Caco-2 (cell line): ENCODE data around the gene CGNL1. TPM values are rescaled to one million over a fixed set of nuclear protein-coding genes. Genes with fewer than 3 reads are reported as not detected.

Experiments used
- BruUV-seq: library from RNA; stranded (reverse); fragments of 400-500 nt; replicated peaks from 2 replicates; lab custom pipeline; 2021; lab: Mats Ljungman, UMichigan
- CTCF ChIA-PET: fragments of 300-600 bp; sonication (Branson Sonifier 250); formaldehyde crosslinking; loops from one replicate; lab custom pipeline; 2022; ENCODE audit warnings: antibody characterized with exemption; lab: Charles Lee
- POLR2A ChIA-PET: fragments of 300-600 bp; sonication (Branson Sonifier 250); formaldehyde crosslinking; loops from one replicate; lab custom pipeline; 2022; ENCODE audit warnings: antibody characterized with exemption; lab: Charles Lee
- DNase-seq, 2 experiments: peaks; one replicate each; pipeline versions ENCODE4 v3.0.0 to v3.0.0-alpha.2; 2020 to 2022
- H3K27me3 ChIP-seq: replicated peaks from 2 replicates; pipeline ENCODE4 v1.6.0; 2011; ENCODE audit warnings: low read length; ENCODE audit not compliant: control insufficient read depth, insufficient read depth
- H3K36me3 ChIP-seq: 2 replicates; pipeline ENCODE4 v1.5.1; 2011; ENCODE audit warnings: low read length; ENCODE audit not compliant: control insufficient read depth, insufficient read depth
- H3K4me1 ChIP-seq: fragments of 250-450 bp; sonication (Bioruptor Pico); 2 replicates; pipeline ENCODE4 v1.5.1; 2020; ENCODE audit warnings: mild to moderate bottlenecking
- H3K4me3 ChIP-seq: 2 replicates; pipeline ENCODE4 v1.5.1; 2011; ENCODE audit warnings: low read depth, mild to moderate bottlenecking, control low read depth, low read length
- H3K9me3 ChIP-seq: fragments of 250-450 bp; sonication (Bioruptor Pico); 2 replicates; pipeline ENCODE4 v1.5.1; 2020; ENCODE audit warnings: mild to moderate bottlenecking, moderate library complexity
- H3K27ac Mint-ChIP-seq: one replicate; pipeline ENCODE4 v1.8.0; 2022; ENCODE audit warnings: mixed read lengths; ENCODE audit not compliant: unreplicated experiment
- H3K27me3 Mint-ChIP-seq: one replicate; pipeline ENCODE4 v1.8.0; 2022; ENCODE audit warnings: mixed read lengths; ENCODE audit not compliant: insufficient read depth, unreplicated experiment
- H3K36me3 Mint-ChIP-seq: one replicate; pipeline ENCODE4 v1.8.0; 2022; ENCODE audit warnings: mild to moderate bottlenecking, mixed read lengths; ENCODE audit not compliant: insufficient read depth, unreplicated experiment
- H3K4me1 Mint-ChIP-seq: one replicate; pipeline ENCODE4 v1.8.0; 2022; ENCODE audit warnings: low read depth, mixed read lengths; ENCODE audit not compliant: unreplicated experiment
- H3K4me3 Mint-ChIP-seq: one replicate; pipeline ENCODE4 v1.8.0; 2022; ENCODE audit warnings: mild to moderate bottlenecking, moderate library complexity, mixed read lengths; ENCODE audit not compliant: unreplicated experiment
- H3K9me3 Mint-ChIP-seq: one replicate; pipeline ENCODE4 v1.8.0; 2022; ENCODE audit warnings: mixed read lengths; ENCODE audit not compliant: unreplicated experiment
- intact Hi-C: fragments of 100-400 bp; cut with micrococcal nuclease; formaldehyde crosslinking; loops from one replicate; pipeline ENCODE4 v1.10.0; 2022; ENCODE audit not compliant: unreplicated experiment
- total RNA-seq: library from RNA; stranded (reverse); gene quantifications from 2 replicates; pipeline ENCODE4 v1.2.3, GENCODE V29; 2022
- TF ChIP-seq, protein P1 (sequence below), 2 experiments: fragments of 200-600 bp in 1 of 2; IDR thresholded peaks; 1 replicate in 1 of 2; 2 replicates in 1 of 2; pipeline versions ENCODE4 v1.5.1 to v1.8.0; 2011 to 2022; ENCODE audit warnings: antibody characterized with exemption in 1 of 2, control low read depth in 1 of 2, inconsistent platforms in 1 of 2, low read depth in 1 of 2, low read length in 1 of 2, mild to moderate bottlenecking in 1 of 2, moderate library complexity in 1 of 2; ENCODE audit not compliant: insufficient read depth in 1 of 2, severe bottlenecking in 1 of 2, unreplicated experiment in 1 of 2

Gene CGNL1
- total RNA-seq, 1 experiment from 2014 or later: 8.3 TPM

DNA sequence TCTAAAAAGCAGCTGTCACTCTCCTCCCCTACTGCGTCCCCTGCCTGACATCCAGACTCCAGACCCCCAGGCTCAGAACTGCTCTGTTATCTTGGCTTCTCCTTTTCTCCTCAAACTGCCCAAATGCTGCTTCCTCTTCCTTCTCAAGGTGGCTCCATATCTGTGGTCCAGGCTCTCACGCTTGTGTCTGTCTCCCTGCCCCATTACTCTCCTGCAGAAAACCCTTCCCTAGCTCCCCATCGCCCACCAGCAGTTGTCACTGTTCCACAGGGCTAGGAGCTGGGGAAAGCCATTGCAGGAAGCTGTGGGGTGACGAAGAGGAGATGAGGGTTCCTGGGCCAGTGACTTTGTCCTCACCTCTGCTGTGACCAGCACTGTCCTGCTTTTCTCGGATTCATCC, 30.7 kb upstream of the CGNL1 start:
- H3K36me3 ChIP-seq: no peaks in the 10 kb centered on the region; the same call in 1 of the 2 replicates
- POLR2A ChIA-PET: interaction anchor here (1.3 kb wide), 1 partner anchor 182 kb away, joined by 3 read pairs; no protein-coding TSS in a partner anchor
- H3K4me3 ChIP-seq: no peak overlapping the region
- peak; percentile 56 to 58 for DNase-seq
- no peaks in the 10 kb centered on the region for H3K4me1 ChIP-seq
- H3K36me3 Mint-ChIP-seq: no peaks in the 10 kb centered on the region
- BruUV-seq: no TSS peak
- peak overlapping the region; percentile 11 for H3K27ac Mint-ChIP-seq
- no peaks in the 10 kb centered on the region for H3K9me3 Mint-ChIP-seq
- TF ChIP-seq, protein P1, sequence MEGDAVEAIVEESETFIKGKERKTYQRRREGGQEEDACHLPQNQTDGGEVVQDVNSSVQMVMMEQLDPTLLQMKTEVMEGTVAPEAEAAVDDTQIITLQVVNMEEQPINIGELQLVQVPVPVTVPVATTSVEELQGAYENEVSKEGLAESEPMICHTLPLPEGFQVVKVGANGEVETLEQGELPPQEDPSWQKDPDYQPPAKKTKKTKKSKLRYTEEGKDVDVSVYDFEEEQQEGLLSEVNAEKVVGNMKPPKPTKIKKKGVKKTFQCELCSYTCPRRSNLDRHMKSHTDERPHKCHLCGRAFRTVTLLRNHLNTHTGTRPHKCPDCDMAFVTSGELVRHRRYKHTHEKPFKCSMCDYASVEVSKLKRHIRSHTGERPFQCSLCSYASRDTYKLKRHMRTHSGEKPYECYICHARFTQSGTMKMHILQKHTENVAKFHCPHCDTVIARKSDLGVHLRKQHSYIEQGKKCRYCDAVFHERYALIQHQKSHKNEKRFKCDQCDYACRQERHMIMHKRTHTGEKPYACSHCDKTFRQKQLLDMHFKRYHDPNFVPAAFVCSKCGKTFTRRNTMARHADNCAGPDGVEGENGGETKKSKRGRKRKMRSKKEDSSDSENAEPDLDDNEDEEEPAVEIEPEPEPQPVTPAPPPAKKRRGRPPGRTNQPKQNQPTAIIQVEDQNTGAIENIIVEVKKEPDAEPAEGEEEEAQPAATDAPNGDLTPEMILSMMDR (IDR thresholded peaks at IDR 0.05; ENCODE audit: insufficient read depth in 1 of 2, low read depth in 1 of 2, low read length in 1 of 2, severe bottlenecking in 1 of 2, unreplicated experiment in 1 of 2): peak in 1 of 2 experiments; percentile 76
- no peaks in the 10 kb centered on the region for H3K27me3 Mint-ChIP-seq
- CTCF ChIA-PET: interaction anchor here (0.8 to 3.7 kb wide), 12 partner anchors 19 to 203 kb away, joined by 3 to 83 read pairs (median 5); partner anchors contain the start of gene CGNL1
- intact Hi-C loops: loop anchor here (1.0 kb wide), 1 partner anchor 182 kb away; no protein-coding TSS in a partner anchor
- H3K27me3 ChIP-seq: no peaks in the 10 kb centered on the region
- H3K9me3 ChIP-seq: no peaks in the 10 kb centered on the region
- H3K4me1 Mint-ChIP-seq: peaks cover 7% of the 10 kb centered on the region
- H3K4me3 Mint-ChIP-seq: no peak overlapping the region

GRCh38 chr15:57348081-57348480, 28.2 kb upstream of the CGNL1 start:
- intact Hi-C loops: no loop called here
- Histone ChIP-seq H3K4me1 (peaks cover 5% of the 10 kb centered on the region; the same call in 1 of the 2 replicates), H3K4me3 (no peak overlapping the region), H3K27me3 (no peaks in the 10 kb centered on the region), H3K9me3 (no peaks in the 10 kb centered on the region), H3K36me3 (no peaks in the 10 kb centered on the region; the same call in 1 of the 2 replicates)
- TF ChIP-seq, protein P1 (IDR thresholded peaks at IDR 0.05; ENCODE audit: insufficient read depth in 1 of 2, low read depth in 1 of 2, low read length in 1 of 2, severe bottlenecking in 1 of 2, unreplicated experiment in 1 of 2): no peak
- Mint-ChIP-seq H3K4me3 (no peak overlapping the region), H3K4me1 (peaks cover 7% of the 10 kb centered on the region), H3K27ac (no peak overlapping the region), H3K36me3 (no peaks in the 10 kb centered on the region), H3K27me3 (no peaks in the 10 kb centered on the region), H3K9me3 (no peaks in the 10 kb centered on the region)
- ChIA-PET CTCF (no interaction called here), POLR2A (no interaction called here)
- DNase-seq: no peak
- no TSS peak for BruUV-seq

- no TSS peak for BruUV-seq
- ChIA-PET POLR2A (no interaction called here), CTCF (interaction anchor here (0.6 to 2.1 kb wide), 3 partner anchors 10 to 175 kb away, joined by 4 to 6 read pairs (median 5); partner anchors contain the start of gene CGNL1)
- Histone ChIP-seq H3K4me1 (peaks cover 19% of the 10 kb centered on the region), H3K9me3 (no peaks in the 10 kb centered on the region), H3K27me3 (no peaks in the 10 kb centered on the region), H3K36me3 (no peaks in the 10 kb centered on the region), H3K4me3 (no peak overlapping the region)
- H3K4me3 Mint-ChIP-seq: no peak overlapping the region
- no peaks in the 10 kb centered on the region for H3K36me3 Mint-ChIP-seq
- intact Hi-C loops: no loop called here
- H3K27ac Mint-ChIP-seq: peak overlapping the region; percentile 45
- no peaks in the 10 kb centered on the region for H3K4me1 Mint-ChIP-seq
- TF ChIP-seq, protein P1 (IDR thresholded peaks at IDR 0.05; ENCODE audit: insufficient read depth in 1 of 2, low read depth in 1 of 2, low read length in 1 of 2, severe bottlenecking in 1 of 2, unreplicated experiment in 1 of 2): no peak
- no peaks in the 10 kb centered on the region for H3K9me3 Mint-ChIP-seq
- no peaks in the 10 kb centered on the region for H3K27me3 Mint-ChIP-seq
- no peak for DNase-seq
Measured at GRCh38 chr15:57352535-57353316, 23.6 kb upstream of the CGNL1 start.
